ENCODE results near the gene CDH4.

CDH4 gene

GRCh38 chr20:61765871-61766654, 514.0 kb downstream of the CDH4 start:
- DNase-seq (ENCODE audit: low read depth): no peak

GRCh38 chr20:61766921-61767610, 515.0 kb downstream of the CDH4 start:
- no peak for DNase-seq (ENCODE audit: low read depth)

- DNase-seq (ENCODE audit: low read depth): no peak
These were observed 515.9 kb downstream of the CDH4 start for GRCh38 chr20:61767761-61768494.

DNA sequence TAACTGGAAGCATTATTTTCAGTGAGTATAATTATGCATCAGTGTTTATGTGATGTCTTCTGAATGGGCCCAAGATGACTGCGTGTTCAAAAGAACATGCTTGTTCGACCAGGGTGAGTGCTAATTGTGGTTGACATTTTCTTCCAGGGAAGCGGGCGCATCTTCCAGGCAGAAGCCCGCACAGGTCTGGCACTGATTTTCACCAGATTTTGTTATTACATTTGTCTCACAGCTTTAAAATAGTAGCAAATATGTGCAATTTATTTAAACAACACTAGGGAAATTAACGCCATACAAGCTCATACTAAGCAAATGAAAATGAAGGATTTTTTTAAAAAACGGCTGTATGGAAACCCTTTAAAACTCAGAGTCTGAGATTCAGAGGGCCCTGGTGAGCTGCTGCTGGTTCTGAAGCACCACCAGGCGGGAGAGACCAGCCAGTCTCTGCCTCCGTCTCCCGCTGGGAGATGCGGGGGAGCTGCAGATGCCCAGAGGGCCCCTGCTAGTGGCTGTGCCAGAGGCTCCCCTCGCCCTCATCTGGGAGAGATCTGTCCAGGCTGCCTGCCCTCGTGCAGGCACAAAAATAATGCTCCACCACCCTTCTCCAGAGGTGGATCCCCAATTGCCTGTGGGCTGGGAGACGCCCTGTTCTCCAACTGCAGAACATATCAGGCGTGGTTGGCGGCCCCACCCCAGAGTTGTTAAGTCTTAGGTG, 516.7 kb downstream of the CDH4 start:
- DNase-seq (ENCODE audit: low read depth): no peak

DNA sequence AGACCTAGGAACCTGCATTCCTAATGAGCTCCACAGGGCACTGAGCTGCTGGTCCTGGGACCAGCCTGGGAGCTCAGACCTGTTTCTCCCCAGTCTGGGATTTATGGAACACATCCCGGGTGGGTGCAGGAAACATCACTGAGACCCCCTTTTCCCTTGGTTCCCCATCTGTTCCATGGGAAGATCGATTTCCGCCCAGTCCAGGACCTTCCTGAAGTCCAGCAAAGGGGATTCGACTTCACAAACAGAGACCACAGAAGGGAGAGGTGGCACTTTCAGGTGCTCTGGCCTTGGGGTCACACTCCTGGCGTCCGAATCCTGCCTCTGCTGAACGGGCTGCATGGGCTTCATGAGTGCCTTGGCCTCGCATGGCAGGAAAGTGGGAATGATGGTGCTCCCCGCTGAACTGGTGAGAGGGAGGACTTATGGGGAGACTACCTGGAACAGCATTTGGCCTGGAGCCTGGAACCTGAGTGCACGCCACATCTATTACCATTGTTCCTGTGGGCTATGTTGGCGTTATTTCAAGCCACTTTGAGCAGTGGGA, 517.3 kb downstream of the CDH4 start:
- no peak for DNase-seq (ENCODE audit: low read depth)

- DNase-seq (ENCODE audit: low read depth): no peak
These were observed 518.1 kb downstream of the CDH4 start for GRCh38 chr20:61770113-61770585.

DNA sequence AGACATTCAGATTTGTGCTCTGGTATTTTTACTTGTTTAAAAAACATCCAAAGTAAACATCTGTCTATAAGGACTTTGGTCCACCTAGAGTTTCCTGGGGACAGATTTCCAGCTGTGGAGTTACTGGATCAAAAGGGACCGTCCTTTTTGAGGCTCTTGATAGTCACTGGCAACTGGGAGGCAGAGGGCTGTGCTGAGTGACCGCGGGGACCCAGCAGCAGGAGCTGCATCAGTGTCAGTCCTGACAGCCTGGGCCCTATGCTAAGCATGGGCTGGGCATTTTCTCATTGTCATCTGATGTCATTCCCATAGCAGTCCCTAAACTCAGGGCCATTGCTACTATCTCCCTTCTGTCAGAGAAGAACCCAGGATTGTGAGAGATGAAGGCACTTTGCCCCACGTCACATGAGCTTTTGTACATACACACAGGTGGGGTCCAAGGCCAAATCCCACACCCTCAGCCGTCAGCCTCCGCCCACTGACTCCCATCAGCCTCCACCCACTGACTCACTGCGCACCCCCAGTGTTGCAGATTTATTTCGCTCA, 519.8 kb downstream of the CDH4 start:
- no peak for DNase-seq (ENCODE audit: low read depth)

- DNase-seq (ENCODE audit: low read depth): no peak
These were observed 521.0 kb downstream of the CDH4 start for GRCh38 chr20:61772828-61773631.

DNA sequence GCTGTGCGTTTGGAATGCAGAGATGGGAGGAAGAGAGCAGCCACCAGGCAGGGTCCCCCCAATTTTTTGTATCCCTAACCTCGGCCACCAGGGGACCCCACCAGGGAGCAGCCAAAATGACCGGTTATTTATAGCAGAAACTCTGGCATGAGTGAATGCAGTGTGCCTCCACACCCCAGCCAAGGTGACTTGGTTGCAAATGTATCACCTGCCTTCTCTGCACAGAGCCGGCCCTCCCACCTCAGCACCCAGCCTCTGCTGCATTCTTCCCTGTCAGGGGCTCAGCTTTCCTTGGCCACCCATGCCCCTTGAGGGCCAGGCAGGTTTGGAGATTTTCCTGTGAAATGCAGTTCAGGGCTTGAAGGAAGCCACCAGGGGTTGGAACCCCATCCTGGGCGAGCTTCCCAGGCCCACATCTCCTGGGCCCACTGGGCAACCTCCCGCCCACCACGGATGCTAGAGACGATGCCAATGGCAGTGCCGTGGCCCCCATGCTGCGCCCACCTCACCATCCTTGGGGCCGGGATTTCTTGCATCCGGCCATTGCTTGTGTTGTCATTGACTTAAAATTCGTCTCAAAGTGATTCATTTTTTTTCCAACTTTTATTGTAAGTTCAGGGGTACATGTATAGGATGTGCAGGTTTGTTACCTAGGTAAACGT, 522.0 kb downstream of the CDH4 start:
- DNase-seq (ENCODE audit: low read depth): no peak

GRCh38 chr20:61775423-61775822, 523.4 kb downstream of the CDH4 start:
- DNase-seq (ENCODE audit: low read depth): no peak

- no peak for DNase-seq (ENCODE audit: low read depth)
These were observed 524.5 kb downstream of the CDH4 start for GRCh38 chr20:61776491-61777075.

DNA sequence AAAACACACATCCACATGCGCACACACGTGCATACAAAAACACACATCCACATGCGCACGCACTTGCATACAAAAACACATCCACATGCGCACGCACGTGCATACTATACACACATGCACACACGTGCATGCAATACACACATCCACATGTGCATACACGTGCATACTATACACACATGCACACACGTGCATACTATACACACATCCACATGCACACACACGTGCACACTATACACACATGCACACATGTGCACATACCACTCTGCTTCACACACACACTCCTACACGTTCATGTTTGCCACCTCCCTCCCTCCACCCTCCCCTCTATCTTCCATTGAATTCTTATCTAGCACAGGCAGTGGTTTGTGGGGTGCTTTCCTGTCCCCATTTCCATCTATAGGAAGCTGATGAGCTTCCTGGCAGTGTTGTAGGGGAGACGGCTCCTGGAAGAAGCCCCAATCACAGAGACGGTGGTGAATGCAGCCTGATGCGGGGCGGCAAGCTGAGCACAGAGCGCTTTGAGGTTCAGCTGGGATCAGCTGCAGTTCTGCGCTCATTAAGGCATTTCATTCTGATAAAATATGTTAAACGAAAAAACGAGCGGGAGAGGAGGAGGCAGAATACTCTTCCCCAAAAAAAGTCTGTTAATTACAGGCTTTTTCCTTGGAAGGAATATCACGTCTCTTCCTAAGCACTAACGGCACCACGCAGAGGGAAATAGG, 525.9 kb downstream of the CDH4 start:
- DNase-seq (ENCODE audit: low read depth): no peak

GRCh38 chr20:61778495-61778863, 526.4 kb downstream of the CDH4 start:
- no peak for DNase-seq (ENCODE audit: low read depth)

DNA sequence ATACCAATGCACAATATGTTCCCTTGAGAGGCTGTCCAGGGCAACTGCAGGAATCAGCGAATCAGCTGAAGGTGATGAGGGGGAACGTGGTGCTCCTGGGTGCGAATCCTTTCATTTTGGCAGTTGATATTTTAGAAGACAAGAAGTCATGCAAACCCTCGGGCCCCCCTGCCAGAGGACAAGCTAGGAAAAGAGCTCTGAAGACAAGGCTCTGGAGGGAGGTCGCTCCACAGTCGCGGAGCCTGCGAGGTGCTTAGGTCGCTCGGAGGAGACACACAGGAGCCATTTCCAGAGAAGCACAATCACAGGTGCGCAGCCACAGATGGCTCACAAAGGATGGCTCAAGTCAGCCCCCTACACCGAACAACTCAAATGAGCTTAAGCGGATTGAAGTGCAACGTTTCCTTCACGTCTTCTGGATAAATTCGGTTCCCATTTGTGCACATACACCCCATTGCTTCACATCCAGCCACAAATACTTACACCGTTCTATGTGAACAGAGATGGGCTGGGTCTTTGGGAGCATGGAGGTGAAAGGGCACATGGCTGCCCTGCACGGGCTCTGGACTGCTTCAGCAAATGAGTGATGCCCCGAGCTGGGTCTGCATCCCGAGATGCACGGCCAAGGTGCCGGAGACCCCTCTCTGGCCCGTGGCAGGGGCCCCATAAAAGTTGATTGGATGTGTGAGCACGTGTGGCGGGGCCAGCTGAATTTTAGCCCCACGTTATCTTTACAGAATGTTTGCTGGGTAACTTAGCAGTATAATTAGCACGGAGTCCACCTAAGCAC, 527.3 kb downstream of the CDH4 start:
- no peak for DNase-seq (ENCODE audit: low read depth)

GRCh38 chr20:61780066-61780465, 528.0 kb downstream of the CDH4 start:
- DNase-seq (ENCODE audit: low read depth): no peak

- DNase-seq (ENCODE audit: low read depth): no peak
These were observed 532.9 kb downstream of the CDH4 start for GRCh38 chr20:61784801-61785566.

- DNase-seq (ENCODE audit: low read depth): no peak
These were observed 533.4 kb downstream of the CDH4 start for GRCh38 chr20:61785567-61785816.

- no peak for DNase-seq (ENCODE audit: low read depth)
These were observed 534.2 kb downstream of the CDH4 start for GRCh38 chr20:61786230-61786629.
